Tibial nerve (tissue), 4 donors: ENCODE results near the gene MYO9B.
A peak's percentile ranks its signal among the peaks of the same experiment; 100 is the strongest.

Experiments used
- CTCF ChIP-seq, 5 experiments: fragments of 200-600 bp in 3 of 5; fragments of 450-650 bp in 2 of 5; sonication (generic) in 3 of 5; IDR thresholded peaks; one replicate each; pipeline ENCODE4 v1.5.1; 2016 to 2019; ENCODE audit warnings: antibody characterized with exemption in 5 of 5, mild to moderate bottlenecking in 3 of 5, moderate library complexity in 2 of 5
- EP300 ChIP-seq, 2 donors: sonication (generic); formaldehyde crosslinking; IDR thresholded peaks; one replicate each; pipeline ENCODE4 v1.6.1; 2017; ENCODE audit warnings: antibody characterized with exemption in 2 of 2, mild to moderate bottlenecking in 1 of 2
- POLR2A ChIP-seq, 2 donors: fragments of 450-650 bp; IDR thresholded peaks; one replicate each; pipeline ENCODE4 v1.6.1; 2017; ENCODE audit warnings: antibody characterized with exemption in 2 of 2, mild to moderate bottlenecking in 2 of 2, moderate library complexity in 2 of 2

GRCh38 chr19:17235300-17235970, 159.9 kb downstream of the MYO9B start:
- peak; percentile 55 to 79 (median 60) for TF ChIP-seq CTCF (IDR thresholded peaks at IDR 0.05)
- TF ChIP-seq POLR2A (IDR thresholded peaks at IDR 0.05): no peak
- TF ChIP-seq EP300 (IDR thresholded peaks at IDR 0.05): no peak
